CMK (cell line): ENCODE measurements around the gene ARSH.
"Not testable (repeated sequence)": the region's sequence is repeated elsewhere in the genome, so short reads cannot be mapped to it uniquely, and the experiment has no call there.

Experiments used
- DNase-seq: peaks from one replicate; pipeline ENCODE4 v3.0.0-alpha.2; 2010; ENCODE audit warnings: low read depth

The ARSH gene, protein sequence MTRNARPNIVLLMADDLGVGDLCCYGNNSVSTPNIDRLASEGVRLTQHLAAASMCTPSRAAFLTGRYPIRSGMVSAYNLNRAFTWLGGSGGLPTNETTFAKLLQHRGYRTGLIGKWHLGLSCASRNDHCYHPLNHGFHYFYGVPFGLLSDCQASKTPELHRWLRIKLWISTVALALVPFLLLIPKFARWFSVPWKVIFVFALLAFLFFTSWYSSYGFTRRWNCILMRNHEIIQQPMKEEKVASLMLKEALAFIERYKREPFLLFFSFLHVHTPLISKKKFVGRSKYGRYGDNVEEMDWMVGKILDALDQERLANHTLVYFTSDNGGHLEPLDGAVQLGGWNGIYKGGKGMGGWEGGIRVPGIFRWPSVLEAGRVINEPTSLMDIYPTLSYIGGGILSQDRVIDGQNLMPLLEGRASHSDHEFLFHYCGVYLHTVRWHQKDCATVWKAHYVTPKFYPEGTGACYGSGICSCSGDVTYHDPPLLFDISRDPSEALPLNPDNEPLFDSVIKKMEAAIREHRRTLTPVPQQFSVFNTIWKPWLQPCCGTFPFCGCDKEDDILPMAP

GRCh38 chrX:3006495-3006894, at the start of gene ARSH:
ARSH (plus strand) TSS chrX:3006546; CDS start chrX:3006613, 67 bp downstream.
- DNase-seq = no peak

DNA sequence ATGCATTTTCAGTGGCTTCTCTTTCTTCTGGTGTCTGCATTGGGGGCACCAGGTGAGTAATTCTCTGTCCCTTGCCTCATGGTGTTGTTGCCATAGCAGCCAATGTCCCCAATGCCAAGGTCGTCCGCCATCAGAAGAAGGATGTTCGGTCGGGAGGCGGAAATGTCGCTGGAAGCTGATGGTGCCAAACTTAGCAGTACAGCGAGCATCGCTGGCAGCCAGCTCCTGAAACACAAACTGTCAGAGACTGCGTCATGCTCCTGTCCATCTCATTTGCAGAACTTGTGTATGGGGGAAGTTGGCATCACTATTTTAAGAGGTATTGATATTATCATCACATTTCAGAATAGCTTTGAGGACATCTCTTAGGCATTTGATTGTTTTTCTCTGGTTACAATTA, 48.1 kb upstream of the ARSH start:
- no peak for DNase-seq

GRCh38 chrX:2960861-2961515, 45.4 kb upstream of the ARSH start:
- no peak for DNase-seq

- DNase-seq = no peak
Observed at GRCh38 chrX:2962381-2962780, 44.0 kb upstream of the ARSH start.

DNA sequence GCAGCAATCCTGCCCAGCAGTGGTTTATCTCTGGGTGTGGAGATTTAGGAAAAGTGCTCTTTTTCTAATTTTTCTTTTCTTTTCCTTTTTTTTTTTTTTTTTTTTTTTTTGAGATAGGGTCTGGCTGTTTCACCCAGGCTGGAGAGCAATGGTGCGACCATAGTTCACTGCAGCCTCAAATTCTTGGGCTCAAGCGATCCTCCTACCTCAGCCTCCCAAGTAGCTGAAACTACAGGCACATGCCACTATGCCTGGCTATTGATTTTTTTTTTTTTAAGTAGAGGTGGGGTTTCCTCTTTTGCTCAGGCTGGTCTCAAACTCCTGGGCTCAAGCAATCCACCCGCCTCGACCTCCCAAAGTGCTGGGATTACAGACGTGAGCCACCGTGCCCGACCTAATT, 42.9 kb upstream of the ARSH start:
- DNase-seq = not testable (repeated sequence)

GRCh38 chrX:2963992-2964794, 42.2 kb upstream of the ARSH start:
- DNase-seq = not testable (repeated sequence)

DNA sequence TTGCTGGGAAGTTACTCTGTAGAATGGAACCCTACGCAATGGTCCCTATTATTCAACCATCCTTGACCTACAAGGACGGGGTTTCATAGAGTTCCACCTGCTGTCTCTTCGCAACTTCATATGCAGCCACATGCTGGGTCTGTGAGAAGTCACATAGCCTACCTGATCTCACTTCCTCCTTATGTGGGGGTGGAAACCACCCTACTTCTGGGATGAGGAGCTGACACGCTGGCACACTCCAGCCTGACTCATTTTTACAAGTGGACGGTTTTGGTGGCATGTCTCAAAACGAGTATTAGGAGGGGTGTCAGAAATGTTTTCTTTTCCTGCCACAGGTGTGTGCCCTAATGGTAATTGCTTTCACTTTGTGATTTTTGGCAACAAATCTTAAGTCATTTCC, 40.4 kb upstream of the ARSH start:
- DNase-seq = no peak

DNA sequence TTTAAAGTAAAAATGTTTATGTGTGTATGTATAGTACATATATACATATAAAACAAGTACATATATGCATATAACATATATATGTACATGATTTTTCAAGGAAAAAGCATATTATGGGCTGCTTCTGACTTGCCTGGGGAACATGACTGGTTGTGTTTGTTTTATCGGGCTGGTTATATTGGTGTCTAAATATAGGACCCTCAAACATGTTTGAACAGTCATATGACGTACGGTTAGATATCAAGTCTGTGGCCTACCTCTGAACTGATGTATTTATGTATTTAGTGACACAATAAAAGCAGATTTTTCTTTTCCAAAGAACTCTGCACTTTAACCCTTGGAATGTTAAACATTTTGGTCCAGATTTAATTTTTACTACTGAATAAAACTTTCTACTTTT, 39.3 kb upstream of the ARSH start:
- no peak for DNase-seq

DNA sequence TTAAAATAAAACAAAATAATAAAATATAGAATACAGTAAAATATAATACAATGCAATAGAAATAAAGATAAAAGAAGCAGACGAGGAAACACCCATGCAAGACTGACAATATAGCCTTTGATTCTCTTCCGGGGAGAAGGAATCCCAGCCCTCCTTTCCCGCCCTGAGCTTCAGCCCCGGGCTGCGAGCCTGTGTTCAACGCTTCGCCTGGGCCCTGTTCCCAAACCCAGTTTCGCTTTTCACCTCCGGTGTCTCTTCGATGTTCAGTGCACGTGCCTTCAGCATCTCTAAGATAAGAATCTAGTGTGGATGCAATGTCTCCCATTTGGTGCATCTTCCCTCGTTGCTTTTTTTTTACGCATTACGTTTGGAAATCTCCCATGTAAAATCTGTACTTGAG, 38.8 kb upstream of the ARSH start:
- no peak for DNase-seq

- DNase-seq = no peak
Observed at GRCh38 chrX:2967998-2968909, 38.1 kb upstream of the ARSH start.

GRCh38 chrX:2969021-2969420, 37.3 kb upstream of the ARSH start:
- no peak for DNase-seq

- no peak for DNase-seq
Observed at GRCh38 chrX:2972391-2972790, 34.0 kb upstream of the ARSH start.

GRCh38 chrX:2974961-2975360, 31.4 kb upstream of the ARSH start:
- DNase-seq = no peak

DNA sequence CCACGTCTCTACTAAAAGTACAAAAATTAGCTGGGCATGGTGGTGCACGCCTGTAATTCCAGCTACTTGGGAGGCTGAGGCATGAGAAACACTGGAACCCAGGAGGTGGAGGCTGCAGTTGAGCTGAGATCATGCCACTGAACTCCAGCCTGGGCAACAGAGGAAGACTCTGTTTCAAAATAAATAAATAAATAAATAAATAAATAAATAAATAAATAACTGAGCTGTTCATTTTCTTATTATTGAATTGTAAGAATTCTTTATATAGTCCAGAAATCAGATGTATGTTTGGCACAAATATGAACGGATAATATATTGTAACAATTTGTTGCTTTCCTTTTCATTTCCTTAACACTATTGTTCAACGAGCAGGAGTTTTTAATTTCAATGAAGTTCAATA, 27.7 kb upstream of the ARSH start:
- DNase-seq = not testable (repeated sequence)

GRCh38 chrX:2984342-2984741, 22.0 kb upstream of the ARSH start:
- no peak for DNase-seq

DNA sequence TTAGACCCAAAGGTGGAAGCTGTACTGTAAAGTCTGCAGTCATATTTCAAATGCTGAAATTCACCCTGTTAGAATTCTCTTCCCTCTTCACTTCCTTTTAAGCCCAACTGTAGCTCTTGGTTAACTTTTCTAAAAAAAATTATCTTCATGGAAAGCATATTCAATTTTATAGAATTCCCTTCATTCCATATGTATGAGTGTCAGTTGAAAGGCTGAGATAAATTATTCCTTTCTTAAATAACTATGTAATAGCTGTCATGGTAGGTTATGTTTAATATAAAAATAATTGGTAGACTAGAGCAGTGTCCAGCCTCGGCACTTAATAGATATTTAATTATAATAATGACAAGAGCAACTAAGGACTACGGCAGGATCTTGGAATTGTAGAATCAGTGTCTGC, 16.8 kb upstream of the ARSH start:
- DNase-seq = no peak

GRCh38 chrX:3010532-3010931, 4.2 kb downstream of the ARSH start:
- no peak for DNase-seq

DNA sequence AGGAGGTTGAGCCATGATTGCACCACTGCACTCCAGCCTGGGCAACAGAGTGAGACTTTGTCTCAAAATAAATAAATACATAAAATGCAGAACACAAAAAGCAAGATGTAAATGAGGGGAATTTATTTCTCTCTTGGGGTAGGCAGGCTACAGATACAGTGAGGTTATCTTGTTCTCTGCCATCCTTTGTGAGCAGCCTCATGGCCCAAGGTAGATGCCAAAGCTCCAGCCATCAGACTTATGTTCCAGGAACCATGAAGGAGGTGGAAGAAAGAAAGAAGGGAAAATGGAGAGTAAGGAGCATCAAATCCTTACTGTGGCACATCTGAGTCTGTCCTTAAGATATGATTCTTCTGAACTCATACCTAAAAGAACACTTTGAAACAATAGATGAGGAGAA, 11.1 kb downstream of the ARSH start:
- DNase-seq = no peak

DNA sequence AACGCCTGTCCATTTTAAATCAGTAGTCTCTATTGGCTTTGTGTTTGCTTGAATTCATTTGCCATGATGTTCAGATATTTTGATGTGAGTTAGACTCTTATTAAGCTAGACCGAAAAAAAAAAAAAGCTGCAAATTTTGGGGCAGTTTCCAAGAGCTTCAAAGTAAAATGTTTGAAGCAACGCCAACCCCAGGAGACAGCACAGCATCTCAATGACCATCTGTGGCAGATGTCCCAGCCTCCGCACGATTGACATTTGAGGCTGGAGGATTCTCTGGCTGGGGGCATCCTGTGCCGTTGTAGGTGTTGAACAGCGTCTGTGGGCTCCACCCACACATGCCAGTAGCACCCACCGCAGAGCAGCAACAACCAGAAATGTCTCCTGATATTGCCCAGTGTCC, 17.8 kb downstream of the ARSH start:
- DNase-seq = no peak

GRCh38 chrX:3026074-3026815, 19.9 kb downstream of the ARSH start:
- no peak for DNase-seq

DNA sequence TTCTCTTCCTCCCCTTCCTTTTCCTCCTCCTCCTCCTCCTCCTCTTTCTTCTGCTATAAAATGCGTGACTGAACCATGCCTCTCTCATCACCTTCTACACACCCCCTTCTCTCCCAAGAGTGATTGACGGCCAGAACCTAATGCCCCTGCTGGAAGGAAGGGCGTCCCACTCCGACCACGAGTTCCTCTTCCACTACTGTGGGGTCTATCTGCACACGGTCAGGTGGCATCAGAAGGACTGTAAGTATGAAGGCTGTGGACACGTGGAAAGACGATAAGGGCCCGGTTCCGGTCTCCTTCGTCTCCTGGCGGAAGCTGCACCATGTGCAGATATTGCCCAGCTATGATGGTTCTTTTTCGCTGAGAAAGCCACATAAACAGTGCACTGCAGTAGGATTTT, 22.8 kb downstream of the ARSH start:
- DNase-seq = peak; percentile 78
